H9 (cell line): Measurements from ENCODE around the gene ANO2. TPM values are rescaled to one million over a fixed set of nuclear protein-coding genes. Genes with fewer than 3 reads are reported as not detected.

ENCODE experiments used
- DNase-seq: peaks from one replicate; pipeline ENCODE4 v3.0.0-alpha.2; 2017
- H2AFZ ChIP-seq: one replicate; pipeline ENCODE4 v1.6.1; 2013; ENCODE audit warnings: mild to moderate bottlenecking, low read length, control low read depth, moderate library complexity
- H2AK5ac ChIP-seq: 2 replicates; pipeline ENCODE4 v1.6.1; 2013; ENCODE audit warnings: low read length, control low read depth, mixed read lengths; ENCODE audit not compliant: insufficient read length
- H2BK120ac ChIP-seq: one replicate; pipeline ENCODE4 v1.6.1; 2013; ENCODE audit warnings: low read depth, mild to moderate bottlenecking, low read length, control low read depth, inconsistent platforms; ENCODE audit not compliant: poor library complexity, severe bottlenecking
- H2BK12ac ChIP-seq: 2 replicates; pipeline ENCODE4 v1.6.1; 2013; ENCODE audit warnings: low read length, control low read depth, mixed read lengths, low read depth; ENCODE audit not compliant: insufficient read length
- H2BK15ac ChIP-seq: 2 replicates; pipeline ENCODE4 v1.6.1; 2013; ENCODE audit warnings: low read depth, low read length, control low read depth
- H2BK20ac ChIP-seq: one replicate; pipeline ENCODE4 v1.6.1; 2013; ENCODE audit warnings: low read depth, mild to moderate bottlenecking, low read length, control low read depth, inconsistent platforms; ENCODE audit not compliant: poor library complexity, severe bottlenecking
- H2BK5ac ChIP-seq: 2 replicates; pipeline ENCODE4 v1.6.1; 2013; ENCODE audit warnings: low read length, control low read depth, mixed read lengths; ENCODE audit not compliant: insufficient read length
- H3K14ac ChIP-seq: 2 replicates; pipeline ENCODE4 v1.6.1; 2013; ENCODE audit warnings: low read length, control low read depth; ENCODE audit not compliant: insufficient read depth
- H3K18ac ChIP-seq: 2 replicates; pipeline ENCODE4 v1.6.1; 2013; ENCODE audit warnings: low read depth, mild to moderate bottlenecking, mixed read lengths, low read length, control low read depth; ENCODE audit not compliant: insufficient read length
- H3K23ac ChIP-seq: 2 replicates; pipeline ENCODE4 v1.6.1; 2013; ENCODE audit warnings: low read length, control low read depth, mixed read lengths, low read depth; ENCODE audit not compliant: insufficient read length
- H3K23me2 ChIP-seq: 2 replicates; pipeline ENCODE4 v1.6.1; 2013; ENCODE audit warnings: low read depth, mild to moderate bottlenecking, mixed read lengths, low read length, control low read depth; ENCODE audit not compliant: insufficient read length, poor library complexity, severe bottlenecking
- H3K27ac ChIP-seq: 2 replicates; pipeline ENCODE4 v1.5.1; 2013; ENCODE audit warnings: low read length, control low read depth, mixed read lengths, low read depth; ENCODE audit not compliant: insufficient read length
- H3K27me3 ChIP-seq: 2 replicates; pipeline ENCODE4 v1.6.1; 2013; ENCODE audit warnings: low read length, control low read depth, inconsistent platforms; ENCODE audit not compliant: insufficient read depth
- H3K4ac ChIP-seq: 2 replicates; pipeline ENCODE4 v1.6.1; 2013; ENCODE audit warnings: low read depth, mild to moderate bottlenecking, control low read depth, inconsistent platforms, low read length, moderate library complexity
- H3K4me1 ChIP-seq: 2 replicates; pipeline ENCODE4 v1.6.1; 2013; ENCODE audit warnings: low read length, control low read depth, inconsistent platforms; ENCODE audit not compliant: insufficient read depth
- H3K4me2 ChIP-seq: 2 replicates; pipeline ENCODE4 v1.6.1; 2013; ENCODE audit warnings: low read length, control low read depth, mixed read lengths; ENCODE audit not compliant: insufficient read length, insufficient read depth
- H3K56ac ChIP-seq: 2 replicates; pipeline ENCODE4 v1.6.1; 2013; ENCODE audit warnings: low read depth, mild to moderate bottlenecking, mixed read lengths, low read length, control low read depth; ENCODE audit not compliant: insufficient read length
- H3K79me1 ChIP-seq: 2 replicates; pipeline ENCODE4 v1.6.1; 2013; ENCODE audit warnings: low read depth, mild to moderate bottlenecking, moderate library complexity, low read length, control low read depth, inconsistent platforms; ENCODE audit not compliant: insufficient read depth, poor library complexity, severe bottlenecking
- H3K79me2 ChIP-seq: 2 replicates; pipeline ENCODE4 v1.6.1; 2013; ENCODE audit warnings: low read length, control low read depth, inconsistent platforms; ENCODE audit not compliant: insufficient read depth
- H3K9ac ChIP-seq: 2 replicates; pipeline ENCODE4 v1.6.1; 2013; ENCODE audit warnings: low read length, control low read depth, mixed read lengths; ENCODE audit not compliant: insufficient read length; ENCODE audit errors: extremely low read depth
- H3K9me3 ChIP-seq: one replicate; pipeline ENCODE4 v1.6.1; 2013; ENCODE audit warnings: low read depth, low read length, inconsistent platforms; ENCODE audit not compliant: control insufficient read depth
- H3T11ph ChIP-seq: one replicate; pipeline ENCODE4 v1.6.1; 2013; ENCODE audit warnings: mild to moderate bottlenecking, low read length, control low read depth, inconsistent platforms
- H4K20me1 ChIP-seq: one replicate; pipeline ENCODE4 v1.6.1; 2013; ENCODE audit not compliant: control insufficient read depth, insufficient read length, insufficient read depth
- H4K5ac ChIP-seq: 2 replicates; pipeline ENCODE4 v1.6.1; 2013; ENCODE audit warnings: low read depth, mild to moderate bottlenecking, mixed read lengths, low read length, control low read depth; ENCODE audit not compliant: insufficient read length
- H4K8ac ChIP-seq: replicated peaks from 2 replicates; pipeline ENCODE4 v1.6.1; 2013; ENCODE audit warnings: low read length, control low read depth, mixed read lengths, low read depth; ENCODE audit not compliant: insufficient read length
- H4K91ac ChIP-seq: 2 replicates; pipeline ENCODE4 v1.6.1; 2013; ENCODE audit warnings: low read depth, mild to moderate bottlenecking, moderate library complexity, mixed read lengths, low read length, control low read depth; ENCODE audit not compliant: insufficient read length
- H3K27ac Mint-ChIP-seq, 3 experiments: 2 replicates in 2 of 3; 3 replicates in 1 of 3; pipeline ENCODE4 v1.8.0; 2020 to 2021; ENCODE audit warnings: mixed read lengths in 3 of 3, mild to moderate bottlenecking in 1 of 3, moderate library complexity in 1 of 3
- H3K27me3 Mint-ChIP-seq: 2 replicates; pipeline ENCODE4 v1.8.0; 2021; ENCODE audit warnings: low read depth, mild to moderate bottlenecking, moderate library complexity, mixed read lengths
- H3K36me3 Mint-ChIP-seq, 3 experiments: 2 replicates in 2 of 3; 3 replicates in 1 of 3; pipeline ENCODE4 v1.8.0; 2020 to 2021; ENCODE audit warnings: low read depth in 3 of 3, mixed read lengths in 3 of 3; ENCODE audit not compliant: insufficient read depth in 1 of 3
- H3K4me1 Mint-ChIP-seq, 2 experiments: 2 replicates each; pipeline ENCODE4 v1.8.0; 2020; ENCODE audit warnings: mixed read lengths in 2 of 2
- H3K4me3 Mint-ChIP-seq, 2 experiments: 2 replicates in 1 of 2; 3 replicates in 1 of 2; pipeline ENCODE4 v1.8.0; 2020 to 2021; ENCODE audit warnings: mild to moderate bottlenecking in 2 of 2, mixed read lengths in 2 of 2, moderate library complexity in 1 of 2
- H3K9me3 Mint-ChIP-seq, 2 experiments: 2 replicates in 1 of 2; 3 replicates in 1 of 2; pipeline ENCODE4 v1.8.0; 2020; ENCODE audit warnings: mild to moderate bottlenecking in 2 of 2, mixed read lengths in 2 of 2, moderate library complexity in 1 of 2
- WGBS: extraction: QIAGEN DNeasy Blood & Tissue Kit; methylation state at CpG from one replicate; pipeline ENCODE4 v1.1.7; 2013; ENCODE audit warnings: missing lambda C conversion rate, low lambda C conversion rate, mixed read lengths; ENCODE audit not compliant: insufficient read length; ENCODE audit errors: extremely low coverage; 5-methylcytosine and 5-hydroxymethylcytosine counted together
- total RNA-seq: library from RNA; stranded (reverse); gene quantifications from 2 replicates; pipeline ENCODE4 v1.2.1, GENCODE V29; 2021
- TF ChIP-seq, protein P1 (sequence below): fragments of 200-600 bp; sonication (generic); conservative IDR thresholded peaks from 3 replicates; pipeline ENCODE4 v1.8.0; 2021; ENCODE audit warnings: antibody characterized with exemption, mild to moderate bottlenecking

Gene ANO2
- total RNA-seq, 1 experiment from 2014 or later, result 3.8 TPM

DNA sequence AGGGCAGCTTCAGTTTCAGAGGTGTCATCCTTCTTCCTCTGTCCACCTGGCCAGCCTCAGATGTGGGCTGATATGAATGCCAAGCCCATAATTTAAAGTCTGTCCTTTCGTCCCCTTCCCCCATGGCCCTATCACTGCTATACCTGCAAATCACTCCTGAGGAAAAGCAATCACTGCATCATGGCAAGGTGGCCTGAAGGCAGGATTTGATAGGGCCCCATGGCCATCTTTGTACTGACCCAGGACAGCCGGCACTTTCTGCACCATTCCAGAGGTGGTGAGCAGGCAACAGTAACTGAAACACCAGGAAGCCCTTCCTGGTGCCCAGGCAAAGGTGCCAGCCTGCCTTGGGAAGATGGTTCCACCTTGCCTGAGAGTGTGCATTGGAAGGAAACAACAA is 60.8 kb downstream of the ANO2 start:
- no peak overlapping the region for H2BK20ac ChIP-seq
- H3K27ac ChIP-seq, result no peak overlapping the region
- no peak overlapping the region for H4K91ac ChIP-seq
- no peak overlapping the region for H4K5ac ChIP-seq
- no peaks in the 10 kb centered on the region for H3K27me3 ChIP-seq
- H3K56ac ChIP-seq, result no peak overlapping the region
- no peak overlapping the region for H2BK12ac ChIP-seq
- no peak overlapping the region for H3K9ac ChIP-seq
- no peaks in the 10 kb centered on the region for H4K20me1 ChIP-seq
- no peak overlapping the region for H3K14ac ChIP-seq
- WGBS, result no CpG with 5 or more reads among the region's 2 CpGs
- H3K23me2 ChIP-seq, result no peaks in the 10 kb centered on the region
- Mint-ChIP-seq H3K4me3 (no peak overlapping the region), H3K9me3 (peaks cover under 1 to 2% of the 10 kb centered on the region in 2 experiments; a peak in 3 of 5 replicates), H3K4me1 (peaks cover 17 to 22% of the 10 kb centered on the region in 2 experiments), H3K36me3 (peaks cover 0 to 4% (median 2%) of the 10 kb centered on the region in 3 experiments; a peak in 3 of 7 replicates), H3K27ac (no peak overlapping the region), H3K27me3 (peaks cover 8% of the 10 kb centered on the region)
- no peaks in the 10 kb centered on the region for H3K79me2 ChIP-seq
- no peaks in the 10 kb centered on the region for H3K9me3 ChIP-seq
- peak; percentile 20 for DNase-seq
- no peak overlapping the region for H2BK15ac ChIP-seq
- no peak overlapping the region for H2BK120ac ChIP-seq
- H3T11ph ChIP-seq, result no peak overlapping the region
- H2BK5ac ChIP-seq, result no peak overlapping the region
- no peak overlapping the region for H3K18ac ChIP-seq
- H2AK5ac ChIP-seq, result no peak overlapping the region
- no peak overlapping the region for H2AFZ ChIP-seq
- H3K79me1 ChIP-seq, result no peaks in the 10 kb centered on the region
- no peak overlapping the region for H3K23ac ChIP-seq
- no peak overlapping the region for H3K4ac ChIP-seq
- no peak overlapping the region for H4K8ac ChIP-seq
- 0 out of 2 replicates have a peak, but pooled peaks cover 4% of the 10 kb centered on the region for H3K4me1 ChIP-seq
- TF ChIP-seq, protein P1, sequence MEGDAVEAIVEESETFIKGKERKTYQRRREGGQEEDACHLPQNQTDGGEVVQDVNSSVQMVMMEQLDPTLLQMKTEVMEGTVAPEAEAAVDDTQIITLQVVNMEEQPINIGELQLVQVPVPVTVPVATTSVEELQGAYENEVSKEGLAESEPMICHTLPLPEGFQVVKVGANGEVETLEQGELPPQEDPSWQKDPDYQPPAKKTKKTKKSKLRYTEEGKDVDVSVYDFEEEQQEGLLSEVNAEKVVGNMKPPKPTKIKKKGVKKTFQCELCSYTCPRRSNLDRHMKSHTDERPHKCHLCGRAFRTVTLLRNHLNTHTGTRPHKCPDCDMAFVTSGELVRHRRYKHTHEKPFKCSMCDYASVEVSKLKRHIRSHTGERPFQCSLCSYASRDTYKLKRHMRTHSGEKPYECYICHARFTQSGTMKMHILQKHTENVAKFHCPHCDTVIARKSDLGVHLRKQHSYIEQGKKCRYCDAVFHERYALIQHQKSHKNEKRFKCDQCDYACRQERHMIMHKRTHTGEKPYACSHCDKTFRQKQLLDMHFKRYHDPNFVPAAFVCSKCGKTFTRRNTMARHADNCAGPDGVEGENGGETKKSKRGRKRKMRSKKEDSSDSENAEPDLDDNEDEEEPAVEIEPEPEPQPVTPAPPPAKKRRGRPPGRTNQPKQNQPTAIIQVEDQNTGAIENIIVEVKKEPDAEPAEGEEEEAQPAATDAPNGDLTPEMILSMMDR, result no peak
- no peak overlapping the region for H3K4me2 ChIP-seq
